Ramos (cell line): ENCODE results near the gene TNFRSF8.

ENCODE experiments used
- in situ Hi-C: fragments of 300-500 bp; cut with MboI; formaldehyde crosslinking; loops from one replicate; pipeline ENCODE4 v1.14.3; 2022; ENCODE audit warnings: low sequenced_read_pairs; ENCODE audit not compliant: unreplicated experiment

The TNFRSF8 gene

DNA sequence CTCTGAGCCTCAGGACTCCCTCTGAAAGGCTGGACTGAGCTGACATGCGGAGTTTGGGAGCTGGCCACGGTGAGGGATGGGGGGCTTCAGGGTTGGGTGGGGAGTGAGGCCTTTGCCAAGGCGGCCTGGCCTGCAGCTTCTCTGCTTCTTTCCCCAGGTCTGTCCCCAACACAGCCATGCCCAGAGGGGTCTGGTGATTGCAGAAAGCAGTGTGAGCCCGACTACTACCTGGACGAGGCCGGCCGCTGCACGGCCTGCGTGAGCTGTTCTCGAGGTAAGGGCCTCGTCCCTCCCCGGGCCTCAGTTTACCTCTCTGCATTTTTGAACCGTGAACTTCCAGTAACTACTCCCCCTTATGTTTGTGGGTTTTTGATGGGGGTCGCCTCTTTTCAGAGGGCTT, 48.6 kb downstream of the TNFRSF8 start:
- in situ Hi-C loops = no loop called here

DNA sequence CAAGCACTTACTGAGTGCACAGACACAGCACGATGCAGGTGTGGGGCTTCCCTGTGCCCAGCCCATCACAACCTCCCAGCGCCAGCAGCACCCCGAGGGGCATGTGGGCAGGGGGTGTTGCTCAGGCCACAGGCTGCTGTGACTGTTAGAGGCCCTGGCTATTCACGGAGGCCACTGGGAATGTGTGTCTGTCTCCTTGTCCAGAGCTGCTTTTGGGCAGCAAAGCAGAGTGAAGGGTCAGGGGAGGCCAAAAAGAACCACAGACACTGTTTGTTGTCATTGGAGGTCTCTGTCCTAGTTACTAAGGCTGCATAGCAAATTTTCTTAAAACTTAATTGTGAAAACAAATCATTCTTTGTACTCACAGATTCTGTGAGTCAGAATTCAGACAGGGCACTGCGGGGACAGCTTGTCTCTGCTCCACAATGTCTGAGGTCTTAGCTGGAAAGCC, 49.6 kb downstream of the TNFRSF8 start:
- in situ Hi-C loops = no loop called here

GRCh38 chr1:12113433-12114339, 50.6 kb downstream of the TNFRSF8 start:
- in situ Hi-C loops = no loop called here

DNA sequence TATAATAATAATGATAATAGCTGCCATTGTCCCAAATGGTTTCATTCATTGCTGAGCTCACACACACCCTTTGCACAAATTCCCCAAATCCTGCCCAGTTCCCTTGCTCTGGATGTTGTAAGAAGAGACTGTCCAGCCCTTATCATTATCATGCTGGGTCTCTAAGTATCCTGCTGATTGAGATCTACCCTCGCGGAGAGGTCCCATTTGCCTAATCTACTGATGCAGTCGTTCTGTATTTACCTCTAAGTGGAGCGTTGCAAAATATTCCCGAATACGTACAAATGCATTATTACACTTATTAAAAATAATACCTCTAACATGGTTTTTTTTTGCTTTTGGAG, 51.2 kb downstream of the TNFRSF8 start:
- in situ Hi-C loops = no loop called here

DNA sequence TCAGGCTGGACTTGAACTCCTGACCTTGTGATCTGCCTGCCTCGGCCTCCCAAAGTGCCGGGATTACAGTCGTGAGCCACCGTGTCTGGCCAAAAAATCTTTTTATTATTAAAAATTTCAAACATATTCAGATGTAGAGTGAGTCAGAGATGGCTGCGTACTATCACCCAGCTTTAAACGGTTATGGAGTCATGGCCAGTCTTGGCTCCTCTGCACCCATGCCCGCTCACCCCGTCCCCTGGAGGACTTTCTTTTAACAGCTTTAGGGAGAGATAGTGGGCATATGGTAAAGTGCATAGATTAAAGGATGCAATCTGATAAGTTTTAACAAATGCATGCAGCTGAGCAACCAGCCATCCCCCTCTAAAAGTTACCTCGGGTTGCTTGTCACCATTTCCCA, 51.8 kb downstream of the TNFRSF8 start:
- in situ Hi-C loops = no loop called here

GRCh38 chr1:12121212-12122003, 58.3 kb downstream of the TNFRSF8 start:
- in situ Hi-C loops = no loop called here

DNA sequence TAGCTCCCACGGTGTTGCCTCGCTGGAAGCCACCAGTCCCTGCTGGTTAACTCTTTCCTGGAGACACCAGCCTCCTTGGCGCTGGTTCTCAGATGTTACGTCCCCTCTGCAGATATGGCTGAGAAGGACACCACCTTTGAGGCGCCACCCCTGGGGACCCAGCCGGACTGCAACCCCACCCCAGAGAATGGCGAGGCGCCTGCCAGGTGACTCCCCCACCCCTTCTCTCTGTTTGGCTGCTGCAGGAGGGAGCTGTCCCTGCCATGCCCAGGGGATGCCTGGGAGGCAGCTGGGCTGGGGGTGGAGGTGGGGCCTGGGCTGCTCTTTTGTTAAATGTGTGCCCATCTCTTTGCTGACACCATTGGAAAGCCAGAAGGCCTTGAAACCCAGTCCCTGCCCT, 60.1 kb downstream of the TNFRSF8 start:
- in situ Hi-C loops = no loop called here

DNA sequence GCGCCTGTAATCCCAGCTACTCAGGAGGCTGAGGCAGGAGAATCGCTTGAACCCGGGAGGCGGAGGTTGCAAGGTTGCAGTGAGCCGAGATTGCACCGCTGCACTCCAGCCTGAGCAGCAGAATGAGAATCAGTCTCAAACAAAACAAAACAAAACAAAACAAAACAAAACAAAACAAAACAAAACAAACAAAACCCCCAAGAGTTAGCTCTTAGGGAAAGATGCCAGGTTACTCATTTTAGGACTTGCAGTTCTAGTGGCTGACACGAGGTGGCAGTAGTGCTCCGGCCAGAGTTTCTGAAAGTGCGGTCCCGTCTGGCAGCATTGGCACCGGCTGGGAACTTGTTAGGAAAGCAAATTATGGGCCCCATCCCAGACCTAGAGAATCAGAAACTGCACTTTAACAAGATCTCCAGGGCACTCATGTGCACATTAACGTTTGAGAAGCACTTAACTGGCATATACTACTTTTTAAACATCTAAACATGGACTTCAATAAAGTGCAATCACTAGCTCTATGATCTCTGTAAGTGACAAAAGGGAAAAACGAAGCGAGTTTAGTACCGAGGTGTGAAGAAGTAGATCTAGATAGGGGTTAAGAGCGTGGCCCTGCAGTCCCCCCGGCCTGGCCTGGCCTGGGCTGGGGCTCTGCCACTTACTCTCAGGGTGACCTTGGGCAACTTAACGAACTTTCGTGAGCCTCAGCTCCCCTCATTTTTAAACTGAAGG, 61.8 kb downstream of the TNFRSF8 start:
- in situ Hi-C loops = loop anchor here (5.0 kb wide), 1 partner anchor 82 kb away; no protein-coding TSS in a partner anchor

DNA sequence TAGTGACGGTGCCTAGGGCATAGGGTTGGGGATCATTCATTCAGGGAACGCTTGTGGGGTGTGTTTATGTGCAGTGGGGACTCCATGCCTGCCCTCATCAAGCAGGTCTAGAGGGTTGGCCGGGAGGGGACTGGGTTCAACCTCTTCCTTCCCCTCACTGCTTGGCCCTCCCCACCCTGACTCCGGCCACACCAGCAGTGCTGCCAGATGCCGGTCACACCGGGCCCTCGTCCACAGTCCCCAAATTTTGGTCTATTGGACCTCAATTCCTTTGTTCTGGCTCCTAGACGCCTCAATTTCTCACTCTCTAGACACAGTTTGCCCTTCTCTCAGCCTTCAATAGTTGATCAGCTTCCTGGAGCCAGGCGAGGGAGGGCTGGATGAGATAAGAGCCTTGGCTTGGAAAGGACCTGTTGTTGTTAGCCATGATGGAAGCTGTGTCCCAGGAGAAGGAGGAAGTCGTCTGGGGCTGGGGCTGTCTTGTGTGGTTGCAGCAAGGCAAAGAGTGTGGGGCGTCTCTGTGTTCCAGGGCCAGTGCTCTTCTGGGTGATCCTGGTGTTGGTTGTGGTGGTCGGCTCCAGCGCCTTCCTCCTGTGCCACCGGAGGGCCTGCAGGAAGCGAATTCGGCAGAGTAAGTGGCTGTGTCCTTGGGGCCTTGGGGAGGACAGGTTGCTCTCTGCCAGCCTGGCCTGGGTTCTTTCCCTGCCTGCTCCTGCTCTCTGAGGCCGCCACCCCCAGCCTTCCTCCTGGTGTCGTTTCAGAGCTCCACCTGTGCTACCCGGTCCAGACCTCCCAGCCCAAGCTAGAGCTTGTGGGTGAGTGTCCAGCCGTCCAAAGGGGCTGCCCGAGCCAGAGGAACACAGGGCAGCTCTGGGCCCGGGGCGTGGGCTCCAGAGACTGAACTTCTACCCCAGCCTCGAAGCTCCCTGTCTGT, 62.6 kb downstream of the TNFRSF8 start:
- in situ Hi-C loops = loop anchor here (5.0 kb wide), 1 partner anchor 82 kb away; no protein-coding TSS in a partner anchor

GRCh38 chr1:12126781-12127180, 63.7 kb downstream of the TNFRSF8 start:
- in situ Hi-C loops = loop anchor here (5.0 kb wide), 1 partner anchor 81 kb away; no protein-coding TSS in a partner anchor

- in situ Hi-C loops = loop anchor here (5.0 kb wide), 1 partner anchor 80 kb away; no protein-coding TSS in a partner anchor
Measured at GRCh38 chr1:12127206-12127810, 64.2 kb downstream of the TNFRSF8 start.

DNA sequence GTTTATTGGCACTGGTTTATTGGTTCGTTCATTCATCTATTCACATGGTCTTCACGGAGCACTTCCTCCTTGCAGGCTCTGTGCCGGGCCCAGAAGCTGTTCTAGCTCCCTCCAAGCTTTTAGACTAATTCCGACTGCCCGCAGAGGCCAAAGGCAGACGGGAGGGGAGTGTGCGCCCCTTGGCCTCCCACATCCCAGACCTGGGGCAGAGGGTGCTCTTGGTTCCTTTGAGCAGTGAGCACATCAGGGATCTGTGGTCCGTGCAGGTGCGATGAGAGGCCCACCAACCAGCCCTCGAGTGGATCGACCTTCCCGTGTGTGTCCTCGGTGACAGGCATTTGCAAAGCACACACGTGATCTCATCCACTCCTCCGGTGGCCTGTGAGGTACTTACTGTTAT, 65.0 kb downstream of the TNFRSF8 start:
- in situ Hi-C loops = loop anchor here (5.0 kb wide), 1 partner anchor 79 kb away; no protein-coding TSS in a partner anchor

GRCh38 chr1:12129624-12130023, 66.5 kb downstream of the TNFRSF8 start:
- in situ Hi-C loops = loop anchor here (5.0 kb wide), 1 partner anchor 78 kb away; no protein-coding TSS in a partner anchor

GRCh38 chr1:12130466-12131130, 67.5 kb downstream of the TNFRSF8 start:
- in situ Hi-C loops = no loop called here

DNA sequence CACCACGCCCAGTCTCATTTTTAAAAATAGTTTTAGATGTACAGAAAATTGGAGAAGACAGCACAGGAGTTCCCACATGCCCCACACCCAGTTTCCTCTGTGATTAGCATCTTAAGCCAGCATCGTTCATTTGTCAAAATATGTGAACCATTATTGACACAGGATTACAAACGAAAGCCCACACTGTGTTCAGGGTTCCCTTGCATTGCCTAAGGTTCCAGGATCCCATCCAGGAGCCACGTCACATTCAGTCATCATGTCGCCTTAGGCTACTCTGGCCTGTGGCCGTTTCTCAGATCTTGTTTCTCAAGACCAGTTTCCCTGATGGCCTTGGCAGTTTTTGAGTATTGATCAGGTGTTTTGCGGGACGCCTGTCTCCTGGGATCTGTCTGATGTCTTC, 69.0 kb downstream of the TNFRSF8 start:
- in situ Hi-C loops = no loop called here

- in situ Hi-C loops = no loop called here
Measured at GRCh38 chr1:12134716-12135115, 71.6 kb downstream of the TNFRSF8 start.

DNA sequence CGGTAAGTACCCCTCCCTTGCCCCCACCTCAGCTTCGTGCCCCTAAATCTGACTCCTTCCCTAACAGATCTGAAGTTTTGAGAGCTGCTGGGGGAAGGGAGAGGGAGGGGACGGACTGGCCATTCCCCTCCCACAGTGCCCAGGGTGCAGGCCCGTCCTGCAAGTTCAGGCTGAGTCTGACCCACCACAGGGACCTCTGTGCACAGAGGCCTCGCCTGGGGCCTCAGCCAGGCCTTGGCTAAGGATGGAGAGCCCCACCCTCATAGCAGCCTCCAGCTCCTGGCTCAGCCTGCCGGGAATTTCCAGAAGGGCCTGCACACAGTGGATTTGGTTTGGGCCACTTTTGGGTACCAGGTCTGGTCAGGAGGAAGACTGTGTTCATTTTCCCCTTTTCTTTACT, 72.5 kb downstream of the TNFRSF8 start:
- in situ Hi-C loops = no loop called here

DNA sequence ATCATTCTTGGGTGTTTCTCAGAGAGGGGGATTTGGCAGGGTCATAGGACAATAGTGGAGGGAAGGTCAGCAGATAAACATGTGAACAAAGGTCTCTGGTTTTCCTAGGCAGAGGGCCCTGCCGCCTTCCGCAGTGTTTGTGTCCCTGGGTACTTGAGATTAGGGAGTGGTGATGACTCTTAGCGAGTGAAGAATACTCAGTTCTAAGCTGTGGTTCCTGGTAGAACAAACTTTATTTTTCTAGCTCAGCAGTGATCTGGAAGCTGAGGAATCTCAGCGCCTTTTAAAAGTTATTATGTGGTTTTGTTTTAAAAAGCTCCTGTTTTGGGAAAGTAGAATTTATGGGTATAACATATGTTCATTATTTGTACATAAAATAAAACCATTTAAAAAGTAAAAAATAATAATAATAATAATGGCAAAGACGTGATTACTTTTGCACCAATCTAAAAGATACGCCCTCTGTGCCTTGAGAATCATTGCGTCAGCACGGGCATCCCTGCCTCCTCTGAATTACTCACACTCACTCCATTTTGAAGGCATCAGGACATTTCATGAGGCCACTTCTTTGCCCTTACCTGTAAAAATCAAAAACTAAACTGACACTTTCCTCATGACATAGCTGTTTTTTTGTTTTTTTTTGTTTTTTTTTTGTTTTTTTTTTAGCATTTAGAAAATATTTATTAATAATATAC, 74.0 kb downstream of the TNFRSF8 start:
- in situ Hi-C loops = no loop called here
